IMR-90 (cell line): Measurements from ENCODE around the gene AKR7A2. TPM values are rescaled to one million over a fixed set of nuclear protein-coding genes. Genes with fewer than 3 reads are reported as not detected.

Experiments used
- ATAC-seq: fragments of 200-7000 bp; cut with Tn5 transposase; 2 replicates; pipeline ENCODE4 v1.9.1; 2020; ENCODE audit warnings: low read depth, mild to moderate bottlenecking, moderate library complexity
- BruUV-seq: library from RNA; stranded (reverse); fragments of 400-500 nt; replicated peaks from 2 replicates; lab custom pipeline; 2021; lab: Mats Ljungman, UMichigan
- CTCF ChIA-PET: fragments of 300-600 bp; formaldehyde crosslinking; extraction: SDS; loops from one replicate; lab custom pipeline; 2021; ENCODE audit warnings: antibody characterized with exemption; lab: Yijun Ruan, JAX
- POLR2A ChIA-PET: fragments of 300-600 bp; sonication (Branson Sonifier 250); formaldehyde crosslinking; loops from one replicate; lab custom pipeline; 2022; ENCODE audit warnings: antibody characterized with exemption; ENCODE audit not compliant: unreplicated experiment; lab: Charles Lee
- DNase-seq: peaks from one replicate; pipeline ENCODE4 v3.0.0; 2013
- H2AFZ ChIP-seq: replicated peaks from 2 replicates; pipeline ENCODE3; 2013; ENCODE audit warnings: low read length, mild to moderate bottlenecking; ENCODE audit not compliant: poor library complexity
- H2AK5ac ChIP-seq: 2 replicates; pipeline ENCODE4 v1.6.1; 2013; ENCODE audit warnings: low read depth, low read length, inconsistent platforms
- H2AK9ac ChIP-seq: replicated peaks from 2 replicates; pipeline ENCODE3; 2013; ENCODE audit warnings: mild to moderate bottlenecking, low read depth, low read length, moderate library complexity; ENCODE audit not compliant: poor library complexity
- H2BK120ac ChIP-seq: 2 replicates; pipeline ENCODE4 v1.6.1; 2013; ENCODE audit warnings: low read depth, low read length, inconsistent platforms
- H2BK15ac ChIP-seq: 3 replicates; pipeline ENCODE4 v1.6.1; 2013; ENCODE audit warnings: low read depth, low read length, inconsistent platforms
- H2BK20ac ChIP-seq: 2 replicates; pipeline ENCODE4 v1.6.1; 2013; ENCODE audit warnings: low read depth, mild to moderate bottlenecking, inconsistent platforms, low read length, moderate library complexity
- H2BK5ac ChIP-seq: 2 replicates; pipeline ENCODE4 v1.6.1; 2013; ENCODE audit warnings: mild to moderate bottlenecking, low read depth, low read length, inconsistent platforms; ENCODE audit not compliant: poor library complexity, severe bottlenecking
- H3K14ac ChIP-seq: replicated peaks from 2 replicates; pipeline ENCODE4 v1.6.1; 2013; ENCODE audit warnings: low read depth, low read length, inconsistent platforms
- H3K18ac ChIP-seq: 2 replicates; pipeline ENCODE4 v1.6.1; 2013; ENCODE audit warnings: low read depth, low read length, control low read depth
- H3K23ac ChIP-seq: 2 replicates; pipeline ENCODE4 v1.6.1; 2013; ENCODE audit warnings: low read depth, low read length, inconsistent platforms
- H3K27ac ChIP-seq: 2 replicates; pipeline ENCODE4 v1.5.1; 2013; ENCODE audit warnings: mild to moderate bottlenecking, control low read depth, low read length; ENCODE audit not compliant: insufficient read depth
- H3K27me3 ChIP-seq: 2 replicates; pipeline ENCODE4 v1.6.1; 2013; ENCODE audit warnings: low read length; ENCODE audit not compliant: control insufficient read depth, insufficient read depth
- H3K36me3 ChIP-seq: 2 replicates; pipeline ENCODE4 v1.6.1; 2013; ENCODE audit warnings: low read length, mixed read lengths; ENCODE audit not compliant: control insufficient read depth, insufficient read depth
- H3K4ac ChIP-seq: 2 replicates; pipeline ENCODE4 v1.6.1; 2013; ENCODE audit warnings: low read depth, low read length, inconsistent platforms
- H3K4me1 ChIP-seq: 2 replicates; pipeline ENCODE4 v1.6.1; 2013; ENCODE audit warnings: low read length, mixed read lengths; ENCODE audit not compliant: control insufficient read depth, insufficient read depth
- H3K4me2 ChIP-seq: 2 replicates; pipeline ENCODE4 v1.6.1; 2013; ENCODE audit warnings: low read depth, mild to moderate bottlenecking, control low read depth, low read length, moderate library complexity
- H3K4me3 ChIP-seq: 2 replicates; pipeline ENCODE4 v1.5.1; 2013; ENCODE audit warnings: low read depth, mild to moderate bottlenecking, control low read depth, low read length, moderate library complexity; ENCODE audit not compliant: insufficient read depth
- H3K56ac ChIP-seq: 2 replicates; pipeline ENCODE4 v1.6.1; 2013; ENCODE audit warnings: low read length, inconsistent platforms; ENCODE audit not compliant: insufficient read depth; ENCODE audit errors: extremely low read depth
- H3K79me1 ChIP-seq, 2 experiments: 2 replicates each; pipeline ENCODE4 v1.6.1; 2013; ENCODE audit warnings: low read length in 2 of 2, inconsistent platforms in 1 of 2, low read depth in 1 of 2
- H3K9ac ChIP-seq: 2 replicates; pipeline ENCODE4 v1.6.1; 2013; ENCODE audit warnings: low read depth, low read length, control low read depth
- H3K9me1 ChIP-seq: 2 replicates; pipeline ENCODE4 v1.6.1; 2013; ENCODE audit warnings: low read length, inconsistent platforms; ENCODE audit not compliant: insufficient read depth
- H3K9me3 ChIP-seq: 2 replicates; pipeline ENCODE4 v1.6.1; 2013; ENCODE audit warnings: low read length; ENCODE audit not compliant: control insufficient read depth, insufficient read depth
- H4K20me1 ChIP-seq: 2 replicates; pipeline ENCODE4 v1.6.1; 2013; ENCODE audit warnings: low read length, inconsistent platforms; ENCODE audit not compliant: insufficient read depth
- H4K5ac ChIP-seq: 2 replicates; pipeline ENCODE4 v1.6.1; 2013; ENCODE audit warnings: mild to moderate bottlenecking, low read depth, low read length, control low read depth
- H4K8ac ChIP-seq, 2 experiments: 2 replicates each; pipeline ENCODE4 v1.6.1; 2013; ENCODE audit warnings: low read depth in 2 of 2, low read length in 2 of 2, control low read depth in 1 of 2, inconsistent platforms in 1 of 2
- H4K91ac ChIP-seq: 2 replicates; pipeline ENCODE4 v1.6.1; 2013; ENCODE audit warnings: low read depth, low read length, inconsistent platforms; ENCODE audit not compliant: insufficient read depth
- BHLHE40 ChIP-seq: fragments of 150-350 bp; IDR thresholded peaks from 2 replicates; pipeline ENCODE4 v1.6.1; 2016; ENCODE audit warnings: mild to moderate bottlenecking, low read depth, low read length
- CHD1 ChIP-seq: IDR thresholded peaks from 2 replicates; pipeline ENCODE4 v1.6.1; 2012; ENCODE audit warnings: low read depth, low read length, improper control_type of control experiment
- FOS ChIP-seq: fragments of 150-350 bp; IDR thresholded peaks from 2 replicates; pipeline ENCODE4 v1.6.1; 2016; ENCODE audit warnings: low read depth, low read length
- MXI1 ChIP-seq: IDR thresholded peaks from 2 replicates; pipeline ENCODE4 v1.6.1; 2012; ENCODE audit warnings: low read depth, mild to moderate bottlenecking, low read length, moderate library complexity, borderline replicate concordance
- POLR2A ChIP-seq: IDR thresholded peaks from 2 replicates; pipeline ENCODE4 v1.6.1; 2012; ENCODE audit warnings: mild to moderate bottlenecking, low read depth, low read length
- whole genome bisulfite sequencing, 2 experiments: methylation state at CpG; one replicate each; pipeline versions ENCODE4 v1.1.5 to v1.1.7; 2013; ENCODE audit warnings: missing lambda C conversion rate in 2 of 2; ENCODE audit not compliant: insufficient read length in 1 of 2; ENCODE audit errors: extremely low coverage in 2 of 2; 5-methylcytosine and 5-hydroxymethylcytosine counted together
- dilution Hi-C: fragments of 300-500 bp; cut with HindIII; formaldehyde crosslinking; loops from one replicate; pipeline ENCODE4 v1.14.3; 2018; ENCODE audit warnings: low sequenced_read_pairs; ENCODE audit not compliant: unreplicated experiment
- in situ Hi-C: fragments of 300-500 bp; cut with MboI; formaldehyde crosslinking; loops from 3 replicates; pipeline ENCODE4 v1.14.3; 2019; ENCODE audit warnings: low sequenced_read_pairs, inconsistent platforms, mixed read lengths
- intact Hi-C: fragments of 100-400 bp; cut with micrococcal nuclease; formaldehyde crosslinking; loops from 2 replicates; pipeline ENCODE4 v1.10.0; 2022
- polyA plus RNA-seq, 3 experiments: library from polyadenylated mRNA; depleted of rRNA; stranded (reverse); fragments of >200 nt; gene quantifications; 2 replicates each; pipeline ENCODE4 v1.2.3, GENCODE V29; 2012; ENCODE audit warnings: low replicate concordance in 1 of 3
- total RNA-seq: library from RNA; depleted of rRNA; stranded (reverse); fragments of >200 nt; gene quantifications from 2 replicates; pipeline ENCODE4 v1.2.3, GENCODE V29; 2012

The AKR7A2 gene
- total and polyA plus RNA-seq, 2 of the 4 experiments (the other 2 are of a cell fraction): 55.8 to 60.2 TPM

DNA sequence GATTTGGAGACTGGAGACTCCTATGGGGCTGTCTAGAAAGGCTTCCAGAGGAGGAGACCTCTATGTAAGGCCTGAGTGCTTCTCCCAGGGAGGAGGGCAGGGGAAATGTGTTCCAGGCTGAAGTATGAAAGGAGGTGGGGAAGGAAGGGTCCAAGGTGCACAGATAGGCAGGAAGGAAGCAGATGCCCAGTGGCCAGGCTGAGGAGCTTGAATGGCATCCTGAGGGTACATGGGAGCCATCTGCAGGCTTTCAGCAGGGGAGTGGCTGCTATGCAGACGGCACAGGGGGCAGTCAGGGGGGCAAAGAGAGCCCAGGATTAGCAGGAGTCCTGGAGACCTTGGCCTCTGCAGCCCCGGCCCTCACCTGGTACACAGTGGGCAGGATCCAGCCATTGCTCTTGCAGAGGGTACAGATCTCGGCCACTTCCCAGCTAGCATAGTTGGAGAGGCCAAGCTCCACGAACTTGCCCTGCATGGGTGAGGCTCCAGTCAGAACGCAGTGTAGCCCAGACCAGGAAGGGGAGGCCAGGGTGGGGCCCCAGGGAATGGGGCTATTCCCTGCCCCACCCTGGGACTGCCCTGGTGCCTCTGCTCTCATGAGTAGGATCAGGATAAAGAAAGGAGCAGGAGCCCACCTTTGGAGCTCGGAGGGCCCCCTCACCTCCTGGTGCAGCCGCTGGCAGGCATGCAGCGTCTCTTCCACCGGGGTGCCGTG, 4.0 kb downstream of the AKR7A2 start:
- dilution Hi-C loops: no loop called here
- in situ Hi-C loops: no loop called here

More for the DNA sequence above, 4.0 kb downstream of the AKR7A2 start:
- Histone ChIP-seq H3K9me1 (peaks cover 8% of the 10 kb centered on the region), H3K9ac (no peak overlapping the region), H3K36me3 (peaks cover 46% of the 10 kb centered on the region), H3K79me1 (peaks cover 16 to 40% of the 10 kb centered on the region in 2 experiments), H3K14ac (no peak overlapping the region), H2BK15ac (no peak overlapping the region), H2BK120ac (no peak overlapping the region), H3K9me3 (no peaks in the 10 kb centered on the region), H3K4ac (no peak overlapping the region), H4K5ac (no peak overlapping the region), H3K56ac (no peak overlapping the region), H3K27me3 (no peaks in the 10 kb centered on the region), H4K8ac (no peak overlapping the region), H3K4me3 (no peak overlapping the region), H3K4me2 (no peak overlapping the region), H2BK5ac (no peak overlapping the region), H2AFZ (no peak overlapping the region), H3K27ac (no peak overlapping the region), H3K18ac (no peak overlapping the region), H3K23ac (no peak overlapping the region), H4K20me1 (peaks cover 17% of the 10 kb centered on the region), H2AK9ac (no peak overlapping the region), H4K91ac (no peak overlapping the region), H2AK5ac (no peak overlapping the region), H2BK20ac (no peak overlapping the region), H3K4me1 (peaks cover 14% of the 10 kb centered on the region)
- ATAC-seq (no peak), DNase-seq (no peak)
- ChIA-PET CTCF (no interaction called here), POLR2A (no interaction called here)
- intact Hi-C loops: no loop called here
- no TSS peak for BruUV-seq
- 93% methylated on average over 7 of the region's 10 CpGs; no CpG with 5 or more reads in 1 of the 2 experiments for WGBS, 2 experiments
- TF ChIP-seq CHD1 (no peak), MXI1 (no peak), FOS (no peak), POLR2A (no peak), BHLHE40 (no peak)
